Stimulated activated CD4-positive, alpha-beta T cell treated with anti-CD3 and anti-CD28 coated beads, Interleukin-4, amount 100 ng/mL, for 24 hours (primary cell): ENCODE data around the gene SRPK2.
"Not testable (repeated sequence)": the region's sequence is repeated elsewhere in the genome, so short reads cannot be mapped to it uniquely, and the experiment has no call there.

ENCODE experiments used
- DNase-seq: peaks from one replicate; pipeline ENCODE4 v3.0.0-alpha.2; 2020

The SRPK2 gene

DNA sequence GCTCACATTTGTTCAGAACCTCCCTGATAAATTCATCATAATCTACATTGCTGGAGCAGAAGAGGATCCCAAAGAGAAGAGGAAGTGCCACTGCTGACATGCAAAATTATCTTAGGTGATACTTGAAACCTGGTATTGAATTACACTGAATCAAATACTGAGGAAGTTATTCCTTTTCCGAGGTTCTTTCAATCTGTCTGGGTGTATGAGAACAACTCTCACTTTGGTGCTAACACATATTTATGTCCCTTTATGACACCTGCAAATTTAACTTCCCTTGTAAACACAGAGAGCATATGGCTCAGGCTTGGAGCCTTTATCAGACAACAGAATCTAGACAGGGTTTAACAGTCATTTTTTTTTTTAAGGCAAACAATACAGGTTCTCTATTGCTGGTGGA lies 131.4 kb downstream of the SRPK2 start:
- no peak for DNase-seq

DNA sequence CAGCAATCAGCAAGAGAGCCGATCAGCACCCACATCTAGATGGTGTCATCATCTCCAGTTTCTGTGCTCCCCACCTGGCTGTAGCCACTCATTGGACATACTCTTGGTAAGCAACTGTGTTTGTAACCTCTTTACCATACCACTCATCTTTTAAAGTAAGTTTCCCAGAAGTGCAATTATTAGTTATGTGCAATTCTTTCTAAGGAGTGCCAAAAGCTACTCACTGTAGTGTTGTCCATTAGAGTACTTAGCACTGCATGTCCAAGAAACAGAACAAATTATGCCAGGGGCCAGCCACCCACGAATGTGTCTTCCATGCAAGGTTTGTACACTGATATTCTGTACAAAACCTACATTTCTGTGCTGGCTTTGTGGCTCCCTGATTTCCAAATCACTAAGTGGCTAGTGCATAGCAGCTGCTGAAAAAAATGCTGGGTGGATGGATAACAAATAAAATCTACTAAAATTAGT lies 131.9 kb downstream of the SRPK2 start:
- no peak for DNase-seq

DNA sequence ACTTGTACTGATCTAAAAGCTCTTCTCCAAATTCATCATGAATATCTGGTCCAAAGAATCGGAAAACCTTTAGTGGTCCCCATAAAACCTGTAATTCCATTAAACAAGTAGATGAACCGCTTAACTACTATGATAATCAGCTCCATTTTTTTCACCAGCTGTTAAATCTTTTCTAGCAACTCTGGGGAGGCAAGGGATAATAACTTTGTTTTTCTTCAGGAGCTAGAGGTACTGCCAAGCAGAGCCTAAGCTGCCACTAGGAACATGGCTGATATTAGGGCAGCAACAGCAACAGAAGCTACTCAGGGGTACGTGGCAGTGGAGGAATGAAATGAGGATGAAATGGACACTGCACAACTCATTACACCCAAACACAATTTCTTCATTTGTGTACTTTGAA lies 138.0 kb downstream of the SRPK2 start:
- DNase-seq, result no peak

DNA sequence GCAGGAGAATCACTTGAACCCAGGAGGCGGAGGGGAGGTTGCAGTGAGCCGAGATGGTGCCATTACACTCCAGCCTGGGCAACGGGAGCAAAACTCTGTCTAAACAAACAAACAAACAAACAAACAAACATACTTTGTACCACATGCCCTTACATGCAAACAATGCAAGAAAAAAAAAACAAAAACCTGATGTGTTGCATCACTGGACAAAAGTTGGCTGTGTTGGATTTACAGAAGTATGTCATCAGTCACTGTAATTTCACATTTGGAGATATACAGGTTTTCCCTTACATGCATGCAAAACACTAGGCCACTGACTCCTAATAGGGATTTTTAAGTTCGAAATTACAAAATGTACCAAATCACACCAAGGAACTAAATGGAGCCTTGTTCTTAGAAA lies 138.5 kb downstream of the SRPK2 start:
- no peak for DNase-seq

DNA sequence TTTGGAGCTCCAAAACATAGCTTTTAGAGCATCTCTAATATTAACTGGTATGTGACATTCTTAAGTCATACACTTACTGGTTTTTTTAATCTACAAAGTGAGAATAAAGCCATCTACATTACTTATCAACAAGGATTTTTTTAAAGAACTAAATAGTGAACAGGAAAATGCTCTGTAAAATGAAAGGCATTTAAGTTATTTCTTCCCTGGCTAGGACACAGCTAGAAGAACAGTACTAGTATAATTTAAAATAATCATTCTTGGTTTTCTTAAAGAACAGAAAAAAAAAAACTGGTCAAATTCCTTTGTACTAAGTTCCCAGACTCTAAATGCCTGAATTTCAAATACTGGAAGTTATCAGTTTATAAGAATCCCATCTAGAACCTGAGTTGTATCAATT lies 139.5 kb downstream of the SRPK2 start:
- no peak for DNase-seq

DNA sequence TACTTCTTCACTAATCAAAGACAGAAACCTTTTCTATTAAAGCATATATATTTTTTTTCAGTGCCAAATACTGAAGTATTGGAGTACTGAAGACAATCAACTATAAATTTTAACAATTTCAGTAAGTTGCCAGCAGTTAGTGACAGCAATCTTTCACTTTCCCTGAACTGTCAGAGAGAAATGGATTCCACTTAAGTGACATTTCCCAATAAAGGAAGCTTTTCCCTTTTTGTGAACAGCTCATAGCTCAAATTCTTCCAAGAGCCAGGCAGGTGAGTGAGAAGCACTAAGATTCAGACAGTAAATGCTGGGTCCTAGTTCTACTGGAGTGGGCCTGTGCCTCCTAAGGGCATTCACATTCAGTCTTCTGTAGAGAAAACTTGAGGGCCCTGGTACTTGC lies 142.0 kb downstream of the SRPK2 start:
- DNase-seq, result no peak

DNA sequence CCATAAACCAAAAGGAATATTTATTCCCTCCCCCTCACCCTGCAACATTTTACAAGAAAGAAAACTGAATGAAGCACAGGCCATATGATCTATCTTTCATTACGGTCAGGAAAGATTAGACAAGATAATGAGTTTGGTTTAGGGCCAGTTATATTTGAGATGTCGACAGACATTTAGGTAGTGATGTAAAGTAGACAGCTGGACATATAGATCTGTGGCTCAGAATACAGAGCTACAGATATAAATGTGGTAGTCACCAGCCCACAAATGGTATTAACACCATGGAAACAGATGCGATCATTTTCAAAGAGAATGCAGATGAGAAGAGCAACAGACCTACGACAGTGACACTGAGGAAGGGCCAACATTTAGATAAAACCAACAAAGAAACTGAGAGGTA lies 142.5 kb downstream of the SRPK2 start:
- no peak for DNase-seq

DNA sequence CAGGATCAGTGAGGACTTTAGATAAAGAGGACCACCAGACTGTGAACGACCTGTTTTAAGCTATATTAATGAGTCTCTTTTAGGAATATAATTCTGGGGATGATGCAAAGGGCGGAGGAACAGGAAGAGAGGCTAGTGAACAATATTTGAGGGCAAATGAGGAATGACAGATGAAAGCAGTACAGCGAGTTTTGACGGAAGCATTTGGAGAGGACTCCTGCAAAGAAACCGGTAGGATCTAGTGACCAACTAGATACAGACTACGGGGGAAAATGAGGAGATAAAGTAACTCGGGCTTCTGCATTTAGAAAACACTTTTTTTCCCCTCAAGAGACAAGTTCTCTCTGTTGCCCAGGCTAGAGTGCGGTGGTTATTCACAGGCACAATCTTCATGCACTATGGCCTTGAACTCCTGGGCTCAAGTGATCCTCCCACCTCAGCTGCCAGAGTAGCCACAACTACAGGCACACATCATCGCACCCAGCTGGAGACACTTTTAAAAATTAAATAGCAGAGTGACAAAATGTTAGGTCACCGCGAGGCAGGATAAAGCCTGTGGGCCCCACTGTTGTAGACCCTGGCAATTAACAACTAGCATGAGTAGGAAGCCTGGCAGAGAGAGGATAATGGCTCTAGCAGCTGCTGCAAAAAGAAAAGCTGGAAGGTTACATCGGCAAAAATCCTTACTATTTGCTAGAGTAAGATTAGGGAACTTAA lies 143.2 kb downstream of the SRPK2 start:
- DNase-seq, result no peak

DNA sequence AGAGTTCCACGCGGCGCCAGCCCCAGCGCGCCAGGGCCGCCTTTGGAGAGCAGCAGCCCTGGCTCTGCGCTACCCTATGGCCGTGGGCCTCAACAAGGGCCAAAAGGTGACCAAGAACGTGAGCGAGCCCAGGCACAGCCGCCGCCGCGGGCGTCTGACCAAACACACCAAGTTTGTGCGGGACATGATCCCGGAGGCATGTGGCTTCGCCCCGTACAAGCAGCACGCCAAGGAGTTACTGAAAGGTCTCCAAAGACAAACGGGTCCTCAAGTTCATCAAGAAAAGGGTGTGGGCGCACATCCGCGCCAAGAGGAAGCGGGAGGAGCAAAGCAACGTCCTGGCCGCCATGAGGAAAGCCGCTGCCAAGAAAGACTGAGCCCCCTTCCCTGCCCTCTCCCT lies 144.1 kb downstream of the SRPK2 start:
- DNase-seq, result no peak

DNA sequence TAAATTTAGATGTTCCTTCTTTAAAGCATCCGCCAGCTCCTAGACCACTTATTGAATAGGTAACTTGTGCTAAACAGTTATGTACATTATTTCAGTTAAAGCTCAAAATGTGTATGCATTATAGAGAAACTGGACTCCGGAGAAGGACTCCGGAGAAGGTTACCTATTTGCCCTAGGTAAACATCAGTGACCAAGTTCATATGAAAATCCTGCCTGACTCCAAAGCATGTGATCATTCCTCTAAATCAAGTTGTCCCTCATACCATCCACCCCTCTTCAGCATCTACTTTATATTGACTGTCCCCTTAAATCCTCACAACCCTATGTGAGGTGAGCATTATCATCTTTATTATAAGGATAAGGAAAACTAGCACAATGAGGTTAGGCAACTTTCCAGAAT lies 147.5 kb downstream of the SRPK2 start:
- no peak for DNase-seq

DNA sequence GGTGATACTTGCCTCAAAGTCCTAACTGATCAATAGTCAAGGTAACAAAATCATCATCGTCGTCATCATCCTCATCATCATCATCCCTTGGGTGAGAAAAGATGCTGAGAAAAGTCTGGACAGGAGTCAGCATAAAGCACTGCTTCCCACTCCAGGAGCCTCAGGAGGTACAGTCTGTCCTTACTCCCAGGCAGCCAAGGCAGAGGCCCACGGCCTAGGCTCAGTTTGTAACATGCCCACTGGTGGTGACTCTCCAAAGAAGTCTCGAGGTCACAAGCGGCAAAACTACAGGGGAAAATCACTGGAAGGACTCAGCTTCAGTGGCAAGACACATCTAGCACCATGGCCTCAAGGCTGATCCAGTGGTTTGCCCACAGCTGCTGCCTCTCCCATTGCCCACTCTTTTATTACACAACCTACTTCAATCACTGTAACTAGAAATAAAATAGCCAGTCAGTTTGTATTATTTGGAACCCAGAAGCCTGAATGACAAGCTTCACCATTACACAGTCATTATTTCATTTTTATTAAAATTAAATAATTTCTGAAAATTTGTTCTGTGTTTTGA lies 150.4 kb downstream of the SRPK2 start:
- DNase-seq, result no peak

DNA sequence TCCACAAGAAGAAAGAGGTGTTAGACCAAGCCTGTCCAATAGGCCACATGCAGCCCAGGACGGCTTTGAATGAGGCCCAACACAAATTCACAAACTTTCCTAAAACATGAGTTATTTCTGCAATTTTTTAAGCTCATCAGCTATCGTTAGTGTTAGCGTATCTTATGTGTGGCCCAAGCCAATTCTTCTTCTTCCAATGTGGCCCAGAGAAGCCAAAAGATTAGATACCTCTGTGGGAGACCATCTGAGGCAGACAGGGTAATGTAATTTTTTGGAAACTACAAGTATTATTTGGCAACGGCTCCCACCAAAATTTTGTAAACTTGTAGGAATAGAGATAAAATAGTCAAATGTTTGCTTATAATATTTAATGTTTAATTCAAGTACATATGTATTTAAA lies 153.8 kb downstream of the SRPK2 start:
- DNase-seq, result no peak

DNA sequence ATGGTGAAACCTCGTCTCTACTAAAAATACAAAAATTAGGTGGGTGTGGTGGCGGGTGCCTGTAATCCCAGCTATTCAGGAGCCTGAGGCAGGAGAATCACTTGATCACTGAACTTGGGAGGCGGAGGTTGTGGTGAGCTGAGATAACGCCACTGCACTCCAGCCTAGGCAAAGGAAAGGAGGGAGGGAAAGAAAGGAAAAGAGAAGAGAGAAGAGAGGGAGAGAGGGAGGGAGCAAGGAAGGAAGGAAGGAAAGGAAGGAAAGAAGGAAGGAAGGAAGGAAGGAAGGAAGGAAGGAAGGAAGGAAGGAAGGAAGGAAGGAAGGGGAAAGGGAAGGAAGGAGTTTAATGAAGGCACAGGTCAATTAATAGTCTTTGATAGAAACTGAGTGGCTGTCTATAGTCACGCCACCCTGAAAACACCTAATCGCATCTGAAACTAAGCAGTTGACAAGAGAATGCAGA lies 155.9 kb downstream of the SRPK2 start:
- not testable (repeated sequence) for DNase-seq

DNA sequence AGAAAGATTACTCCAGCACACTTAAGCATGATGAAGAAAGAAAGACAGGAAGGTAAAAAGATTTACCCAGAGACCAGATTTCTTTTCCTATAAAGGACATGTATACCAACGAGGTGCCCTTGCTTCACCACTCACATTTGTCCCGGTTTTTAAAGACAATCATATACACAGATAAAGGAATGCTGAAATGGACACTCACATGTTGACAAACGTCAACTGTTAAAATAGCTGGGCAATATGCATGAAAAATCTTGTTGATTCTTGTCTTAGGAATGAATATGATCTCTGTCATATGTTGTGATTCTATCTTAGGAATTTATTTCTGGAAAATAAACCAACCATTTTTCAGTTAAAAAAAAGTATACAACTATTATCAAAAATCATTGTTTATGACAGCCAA lies 158.2 kb downstream of the SRPK2 start:
- no peak for DNase-seq

DNA sequence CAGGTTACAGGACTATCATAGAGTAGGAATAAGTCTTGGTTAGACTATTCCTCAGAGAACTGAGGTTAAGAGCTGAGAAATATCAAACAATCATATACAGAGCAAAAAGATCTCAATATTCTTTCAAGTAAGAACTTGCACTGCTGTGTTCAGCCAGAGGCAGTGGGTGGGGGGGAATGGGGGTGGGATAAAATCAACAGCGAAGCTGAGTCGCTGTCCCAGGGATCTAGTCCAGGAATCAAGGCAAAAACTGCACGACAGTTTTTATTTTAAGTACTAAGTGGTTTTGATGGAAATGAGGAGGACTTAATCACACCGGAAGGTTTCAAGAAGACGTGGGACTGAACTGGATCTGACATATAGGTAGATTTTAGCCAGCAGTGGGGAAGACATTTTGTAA lies 159.1 kb downstream of the SRPK2 start:
- DNase-seq, result no peak

DNA sequence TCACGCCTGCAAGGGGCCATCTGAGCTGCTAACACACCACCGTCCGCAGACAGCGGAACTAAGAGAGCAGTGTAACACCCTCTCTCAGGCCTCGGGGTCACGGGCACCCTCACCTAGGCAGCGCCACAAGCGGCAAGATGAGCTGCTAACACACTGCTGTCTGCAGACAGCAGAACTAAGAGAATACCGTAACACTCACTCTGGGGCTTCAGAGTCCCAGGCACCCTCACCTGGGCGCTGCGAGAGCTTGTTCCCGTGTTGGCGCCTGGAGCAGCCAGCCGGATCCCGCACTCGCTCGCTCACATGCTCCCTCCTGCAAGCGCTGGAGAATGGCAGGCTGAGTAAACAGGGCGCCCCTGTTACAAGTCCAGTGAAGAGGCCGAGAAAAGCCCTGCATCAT lies 160.2 kb downstream of the SRPK2 start:
- DNase-seq, result no peak

DNA sequence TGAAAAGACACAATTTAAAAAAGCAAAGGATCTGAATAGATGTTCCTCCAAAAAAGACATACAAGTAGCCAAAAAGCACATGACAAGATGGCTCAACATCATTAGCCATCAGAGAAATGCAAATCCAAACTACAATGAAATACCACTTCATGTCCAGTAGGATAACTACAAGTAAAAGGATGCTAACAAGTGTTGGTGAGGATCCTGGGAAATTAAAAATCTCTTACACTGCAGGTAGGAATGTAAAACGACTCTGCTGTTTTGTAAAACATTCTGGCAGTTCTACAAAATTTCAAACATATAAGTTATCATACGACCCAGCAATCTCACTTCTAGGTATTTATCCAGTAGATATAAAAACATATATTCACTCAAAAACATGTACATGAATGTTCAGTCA lies 161.3 kb downstream of the SRPK2 start:
- DNase-seq, result no peak

DNA sequence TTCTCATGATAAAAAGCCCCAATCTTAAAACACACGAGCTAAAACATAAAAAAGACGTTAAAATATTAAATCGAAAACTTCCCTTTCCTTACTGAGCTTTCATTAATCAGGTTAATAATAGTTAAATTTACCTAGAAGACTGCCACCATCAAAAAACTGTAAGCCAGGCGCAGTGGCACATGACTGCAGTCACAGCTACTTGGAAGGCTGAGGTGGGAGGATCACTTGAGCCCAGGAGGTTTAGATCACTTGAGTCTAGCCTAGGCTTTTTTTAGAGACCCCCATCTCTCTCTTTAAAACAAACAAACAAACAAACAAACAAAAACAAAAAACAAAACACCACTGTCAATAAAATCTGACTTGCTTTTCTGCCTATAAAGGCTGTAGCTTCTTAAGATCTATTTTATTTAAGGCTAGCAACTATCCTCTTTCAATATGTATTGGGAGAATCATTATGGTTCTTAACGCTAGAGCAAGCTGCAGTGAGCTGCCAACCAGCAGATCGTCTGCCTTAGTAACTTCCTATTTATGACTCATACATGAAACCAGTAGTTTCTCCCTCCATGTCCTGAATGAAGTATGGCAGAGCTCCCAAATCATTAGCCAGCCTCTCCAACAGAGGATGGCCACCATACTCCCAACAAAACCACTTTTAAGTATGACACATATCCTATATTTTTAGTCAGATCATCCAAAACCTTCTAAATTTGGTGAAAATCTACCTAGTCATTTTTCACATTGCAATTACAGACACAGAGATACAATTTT lies 163.7 kb downstream of the SRPK2 start:
- no peak for DNase-seq

DNA sequence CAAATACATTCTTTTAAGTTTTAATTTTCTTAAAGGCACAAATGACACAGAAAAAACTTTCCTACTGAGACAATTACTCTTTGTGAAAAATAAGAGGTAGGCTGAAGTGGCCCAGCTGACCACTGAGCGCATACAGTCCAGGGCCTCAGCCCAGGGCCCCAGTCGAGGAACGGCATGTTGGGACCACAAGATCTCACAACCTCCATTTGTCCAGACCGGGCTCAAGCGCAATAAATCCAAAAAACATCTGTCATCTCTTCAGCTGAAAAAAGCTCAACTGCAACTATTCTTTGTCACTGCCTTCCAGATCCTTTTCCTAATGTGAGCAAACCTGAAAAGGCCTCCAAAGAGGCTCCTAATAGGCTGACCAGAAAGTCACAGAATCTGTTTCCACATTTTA lies 165.8 kb downstream of the SRPK2 start:
- no peak for DNase-seq

DNA sequence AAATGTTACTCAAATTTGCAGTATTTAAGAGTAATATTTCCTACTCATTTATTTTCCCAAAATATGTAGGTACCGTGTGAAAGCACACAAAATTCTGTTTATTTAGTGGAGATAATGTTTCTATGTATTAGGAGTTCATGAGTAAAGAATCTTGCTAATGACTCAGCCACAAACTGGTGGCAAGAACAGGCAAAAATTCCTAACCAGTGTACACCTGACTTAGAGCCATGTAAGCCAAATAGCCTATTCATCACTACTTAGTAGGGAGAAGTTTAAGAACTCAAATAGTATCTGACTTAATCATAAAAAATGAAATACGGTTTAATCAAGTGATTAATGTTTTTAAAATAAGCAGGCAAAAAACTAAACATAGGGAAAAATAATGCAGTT lies 169.0 kb downstream of the SRPK2 start:
- no peak for DNase-seq

DNA sequence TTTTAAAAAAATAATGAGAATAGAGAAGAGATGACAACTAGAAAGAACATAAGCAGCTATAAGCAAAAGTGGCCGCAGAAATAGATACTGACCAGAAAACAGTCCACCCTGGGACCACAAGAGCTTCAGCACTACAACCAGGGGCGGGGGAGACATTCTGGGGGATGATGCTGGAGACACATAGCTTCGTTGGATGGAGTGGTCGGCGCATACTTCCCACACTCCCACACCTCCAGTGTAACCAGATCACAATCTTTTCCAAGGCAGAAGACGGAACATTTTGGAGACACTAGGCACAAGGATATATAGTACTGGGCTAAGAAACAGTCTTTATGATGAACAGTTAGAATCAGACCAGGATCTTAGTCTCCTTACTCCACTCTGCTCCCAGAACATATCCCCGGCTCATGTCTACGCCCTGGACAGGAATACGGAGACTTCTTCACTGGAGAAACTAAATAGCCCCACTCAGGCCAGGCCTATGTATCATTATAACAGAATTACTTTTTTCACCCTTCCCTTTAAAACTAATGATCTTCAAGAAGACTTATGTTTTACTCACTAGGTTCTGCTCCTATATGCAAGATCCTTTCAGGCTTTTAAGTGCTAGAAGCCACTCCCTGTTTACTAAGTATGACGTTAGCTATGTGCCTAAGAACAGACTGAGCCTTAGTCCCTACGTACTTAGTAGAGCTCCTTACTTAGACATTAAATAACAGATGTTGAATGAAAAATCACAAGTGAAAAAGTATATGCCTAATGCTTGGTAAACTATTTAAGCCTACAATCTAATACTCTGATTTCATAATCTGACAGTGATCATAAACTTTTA lies 169.6 kb downstream of the SRPK2 start:
- DNase-seq, result no peak

DNA sequence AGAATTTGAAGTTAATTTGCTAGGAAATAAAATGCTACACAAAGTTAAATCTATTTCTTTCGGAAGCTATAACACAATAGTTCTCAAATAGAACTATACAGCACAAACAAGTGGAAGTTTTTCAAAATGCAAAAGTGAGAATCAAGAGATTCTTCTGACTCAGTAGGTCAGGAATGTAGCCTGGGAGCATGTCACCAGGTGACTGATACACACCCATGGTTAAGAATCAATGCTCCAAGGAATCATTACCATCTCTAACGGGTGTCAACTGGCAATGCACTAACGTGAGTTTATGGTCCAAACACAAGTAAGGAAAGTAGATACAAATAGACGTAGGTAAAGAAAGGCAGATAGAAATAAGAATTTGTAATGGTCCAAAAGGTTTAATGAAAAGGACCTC lies 170.5 kb downstream of the SRPK2 start:
- DNase-seq, result no peak

DNA sequence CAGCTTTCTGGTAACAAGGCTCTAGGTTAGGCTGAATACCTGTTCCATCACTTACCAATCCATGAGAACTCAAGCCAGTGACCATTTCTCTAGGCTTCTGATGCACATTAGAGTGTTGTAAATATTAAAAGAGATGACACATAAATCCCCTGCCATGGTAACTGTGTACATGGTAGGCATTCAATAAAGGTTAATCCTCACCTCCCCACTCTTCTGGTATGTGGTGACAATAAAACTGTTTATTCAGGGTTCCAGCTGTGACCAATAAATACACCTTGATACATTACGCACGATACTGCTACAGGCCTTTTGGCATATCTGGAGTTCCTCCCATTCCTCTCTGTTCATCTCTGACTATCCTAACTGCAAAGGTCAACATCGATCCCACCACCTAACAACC lies 171.9 kb downstream of the SRPK2 start:
- DNase-seq, result no peak
